Natural killer cell (primary cell): Measurements from ENCODE around the gene PLXNA2. TPM values are rescaled to one million over a fixed set of nuclear protein-coding genes. Genes with fewer than 3 reads are reported as not detected.

Experiments used
- ATAC-seq, 3 donors: fragments of 150-1000 bp in 2 of 3; fragments of 200-7000 bp in 1 of 3; cut with Tn5 transposase; 1 replicate in 1 of 3; 2 replicates in 2 of 3; pipeline ENCODE4 v1.10.0; 2021; ENCODE audit warnings: mild to moderate bottlenecking in 2 of 3, moderate library complexity in 2 of 3
- DNase-seq, 2 donors: peaks; one replicate each; pipeline versions ENCODE4 v3.0.0 to v3.0.0-alpha.2; 2013 to 2021; ENCODE audit warnings: mixed read lengths in 1 of 2
- H3K27ac ChIP-seq: one replicate; pipeline ENCODE4 v1.5.1; 2013; ENCODE audit warnings: mild to moderate bottlenecking, low read length
- H3K27me3 ChIP-seq: one replicate; pipeline ENCODE4 v1.6.1; 2013; ENCODE audit warnings: low read length; ENCODE audit not compliant: control insufficient read depth, insufficient read depth
- H3K36me3 ChIP-seq: one replicate; pipeline ENCODE4 v1.6.1; 2013; ENCODE audit warnings: low read length; ENCODE audit not compliant: control insufficient read depth, insufficient read depth
- H3K4me1 ChIP-seq: one replicate; pipeline ENCODE4 v1.6.1; 2013; ENCODE audit warnings: low read length; ENCODE audit not compliant: control insufficient read depth, insufficient read depth
- H3K4me3 ChIP-seq: one replicate; pipeline ENCODE4 v1.5.1; 2013; ENCODE audit warnings: low read length
- H3K9me3 ChIP-seq: one replicate; pipeline ENCODE4 v1.6.1; 2013; ENCODE audit warnings: low read length; ENCODE audit not compliant: control insufficient read depth, insufficient read depth
- H3K27ac Mint-ChIP-seq, 2 donors: one replicate each; pipeline ENCODE4 v1.8.0; 2022; ENCODE audit warnings: mild to moderate bottlenecking in 2 of 2, mixed read lengths in 2 of 2, moderate library complexity in 1 of 2
- H3K27me3 Mint-ChIP-seq, 2 donors: one replicate each; pipeline ENCODE4 v1.8.0; 2022; ENCODE audit warnings: low read depth in 2 of 2, mixed read lengths in 2 of 2
- H3K36me3 Mint-ChIP-seq: one replicate; pipeline ENCODE4 v1.8.0; 2022; ENCODE audit warnings: mixed read lengths
- H3K4me1 Mint-ChIP-seq, 2 donors: one replicate each; pipeline ENCODE4 v1.8.0; 2022; ENCODE audit warnings: mixed read lengths in 2 of 2
- H3K4me3 Mint-ChIP-seq: one replicate; pipeline ENCODE4 v1.8.0; 2022; ENCODE audit warnings: mild to moderate bottlenecking, moderate library complexity, mixed read lengths
- H3K9me3 Mint-ChIP-seq, 2 donors: one replicate each; pipeline ENCODE4 v1.8.0; 2022; ENCODE audit warnings: mixed read lengths in 2 of 2
- CTCF ChIP-seq: fragments of 200-600 bp; IDR thresholded peaks from one replicate; pipeline ENCODE4 v1.8.0; 2022; ENCODE audit warnings: antibody characterized with exemption
- WGBS: methylation state at CpG from one replicate; pipeline ENCODE4 v1.1.7; 2013; ENCODE audit warnings: missing lambda C conversion rate; ENCODE audit not compliant: insufficient coverage; 5-methylcytosine and 5-hydroxymethylcytosine counted together
- intact Hi-C: fragments of 100-400 bp; cut with micrococcal nuclease; formaldehyde crosslinking; loops from one replicate; pipeline ENCODE4 v1.14.2; 2022
- total RNA-seq, 4 donors: library from RNA; stranded (reverse); fragments of 120-200 nt in 1 of 4; gene quantifications; one replicate each; pipeline versions ENCODE4 v1.2.3 to v1.2.4, GENCODE V29; 2013 to 2022

Gene PLXNA2
- total RNA-seq, 3 donors from 2014 or later (not counting 1 experiment from before 2014, with no cell fraction given): 2.8 to 8.4 (median 2.8) TPM

DNA sequence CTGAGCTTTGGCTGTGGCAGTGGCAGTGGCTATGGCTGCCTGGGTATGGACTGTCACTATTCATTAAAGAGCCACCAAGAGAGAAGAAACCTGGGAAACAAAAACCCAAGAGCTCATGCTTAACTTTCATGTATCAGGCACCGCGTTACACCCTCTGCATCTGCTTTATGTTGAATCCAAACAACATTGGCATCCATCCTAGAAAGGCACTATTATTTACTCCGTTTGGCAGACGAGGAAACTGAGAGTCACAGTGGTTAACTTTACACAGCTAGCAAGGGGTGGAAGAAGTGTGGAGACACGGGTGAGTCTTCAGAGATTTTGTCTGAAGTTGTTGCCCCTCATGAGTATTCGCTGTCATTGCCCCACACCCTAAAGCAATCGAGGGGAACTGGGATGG is 63.8 kb downstream of the PLXNA2 start:
- H3K9me3 Mint-ChIP-seq: no peaks in the 10 kb centered on the region
- intact Hi-C loops: no loop called here
- H3K4me1 ChIP-seq: no peaks in the 10 kb centered on the region

DNA sequence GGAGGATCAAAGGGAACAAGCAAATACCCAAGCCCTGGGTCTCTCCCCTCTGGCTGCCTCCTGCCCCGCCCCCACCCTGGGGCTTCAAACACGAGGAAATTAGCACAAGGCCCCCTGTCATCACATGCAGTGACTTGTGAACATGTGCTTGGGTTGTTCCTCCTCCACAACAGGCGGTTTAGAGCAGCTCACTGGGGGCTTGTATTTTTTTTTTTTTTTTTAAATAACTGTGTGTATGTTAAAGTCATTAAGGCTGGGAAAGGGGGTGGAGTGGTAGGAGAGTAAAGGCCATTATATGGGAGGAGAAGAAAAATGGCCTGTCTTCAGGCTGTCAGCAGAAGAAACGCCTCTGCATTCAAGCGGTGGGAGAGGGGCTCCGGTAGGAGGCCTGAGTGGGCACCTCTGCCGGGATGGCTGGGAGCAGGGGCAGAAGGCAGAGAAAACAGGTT is 64.2 kb downstream of the PLXNA2 start:
- H3K36me3 ChIP-seq: no peaks in the 10 kb centered on the region
- H3K9me3 ChIP-seq: no peaks in the 10 kb centered on the region
- WGBS: 80% methylated on average over 7 of the region's 7 CpGs
- no peaks in the 10 kb centered on the region for H3K27me3 ChIP-seq
- Mint-ChIP-seq H3K27me3 (peaks cover 0 to 7% of the 10 kb centered on the region in 2 donors), H3K4me3 (no peak overlapping the region), H3K36me3 (no peaks in the 10 kb centered on the region), H3K9me3 (no peaks in the 10 kb centered on the region), H3K4me1 (no peaks in the 10 kb centered on the region), H3K27ac (no peak overlapping the region)
- no peak for DNase-seq
- ATAC-seq: no peak
- no peaks in the 10 kb centered on the region for H3K4me1 ChIP-seq
- no peak overlapping the region for H3K4me3 ChIP-seq
- intact Hi-C loops: no loop called here
- no peak for TF ChIP-seq CTCF
- H3K27ac ChIP-seq: no peak overlapping the region

More for the DNA sequence above, 63.8 kb downstream of the PLXNA2 start:
- TF ChIP-seq CTCF: no peak
- Histone ChIP-seq H3K36me3 (no peaks in the 10 kb centered on the region), H3K4me3 (no peak overlapping the region), H3K9me3 (no peaks in the 10 kb centered on the region), H3K27me3 (no peaks in the 10 kb centered on the region), H3K27ac (no peak overlapping the region)
- WGBS: 86% methylated on average over 7 of the region's 7 CpGs
- ATAC-seq (no peak), DNase-seq (no peak)
- H3K4me3 Mint-ChIP-seq: no peak overlapping the region
- no peaks in the 10 kb centered on the region for H3K36me3 Mint-ChIP-seq
- peaks cover 0 to 7% of the 10 kb centered on the region in 2 donors for H3K27me3 Mint-ChIP-seq
- H3K4me1 Mint-ChIP-seq: peaks cover 0 to under 1% of the 10 kb centered on the region in 2 donors
- no peak overlapping the region for H3K27ac Mint-ChIP-seq

- Mint-ChIP-seq H3K4me3 (no peak overlapping the region), H3K4me1 (no peaks in the 10 kb centered on the region), H3K9me3 (no peaks in the 10 kb centered on the region), H3K36me3 (no peaks in the 10 kb centered on the region), H3K27me3 (peaks cover 0 to 7% of the 10 kb centered on the region in 2 donors), H3K27ac (no peak overlapping the region)
- Histone ChIP-seq H3K27ac (no peak overlapping the region), H3K27me3 (no peaks in the 10 kb centered on the region), H3K9me3 (no peaks in the 10 kb centered on the region), H3K36me3 (no peaks in the 10 kb centered on the region), H3K4me1 (no peaks in the 10 kb centered on the region), H3K4me3 (no peak overlapping the region)
- no peak for DNase-seq
- no peak for TF ChIP-seq CTCF
- ATAC-seq: no peak
- intact Hi-C loops: no loop called here
- WGBS: 88% methylated on average over 6 of the region's 6 CpGs
Observed at GRCh38 chr1:208179263-208179816, 64.8 kb downstream of the PLXNA2 start.

DNA sequence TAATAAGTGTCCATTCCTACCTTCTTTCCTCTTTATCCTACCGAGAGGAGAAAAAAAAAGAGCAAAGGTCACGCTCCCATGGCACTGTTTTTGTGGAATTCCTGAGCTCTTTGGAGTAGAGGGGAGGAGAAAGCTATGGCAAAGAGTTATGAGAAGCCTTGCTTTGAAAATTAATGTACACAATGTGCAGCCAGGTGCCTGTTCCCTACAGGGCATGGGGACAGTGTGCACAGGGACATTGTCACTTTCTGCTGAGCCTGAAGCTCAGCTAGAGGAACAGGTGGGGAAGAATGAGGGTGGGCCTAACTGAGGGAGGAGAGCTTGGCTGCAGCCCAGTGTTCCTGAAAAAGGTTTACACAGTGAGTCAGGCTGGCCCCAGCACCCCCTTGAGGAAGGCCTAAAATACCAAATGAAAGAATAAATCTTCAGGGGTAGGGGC is 66.1 kb downstream of the PLXNA2 start:
- no peaks in the 10 kb centered on the region for H3K27me3 ChIP-seq
- no peak overlapping the region for H3K4me3 Mint-ChIP-seq
- H3K4me1 ChIP-seq: no peaks in the 10 kb centered on the region
- intact Hi-C loops: no loop called here
- WGBS: 64% methylated on average over 2 of the region's 2 CpGs
- no peaks in the 10 kb centered on the region for H3K4me1 Mint-ChIP-seq
- no peaks in the 10 kb centered on the region for H3K9me3 Mint-ChIP-seq
- no peak for TF ChIP-seq CTCF
- no peaks in the 10 kb centered on the region for H3K9me3 ChIP-seq
- H3K36me3 ChIP-seq: no peaks in the 10 kb centered on the region
- no peak overlapping the region for H3K27ac Mint-ChIP-seq
- DNase-seq: no peak
- no peak overlapping the region for H3K27ac ChIP-seq
- no peak overlapping the region for H3K4me3 ChIP-seq
- ATAC-seq: no peak
- peaks cover 0 to 9% of the 10 kb centered on the region in 2 donors for H3K27me3 Mint-ChIP-seq
- no peaks in the 10 kb centered on the region for H3K36me3 Mint-ChIP-seq
